Measurements from ENCODE around the gene FASTKD3.
A peak's percentile ranks its signal among the peaks of the same experiment; 100 is the strongest.

FASTKD3 gene

DNA sequence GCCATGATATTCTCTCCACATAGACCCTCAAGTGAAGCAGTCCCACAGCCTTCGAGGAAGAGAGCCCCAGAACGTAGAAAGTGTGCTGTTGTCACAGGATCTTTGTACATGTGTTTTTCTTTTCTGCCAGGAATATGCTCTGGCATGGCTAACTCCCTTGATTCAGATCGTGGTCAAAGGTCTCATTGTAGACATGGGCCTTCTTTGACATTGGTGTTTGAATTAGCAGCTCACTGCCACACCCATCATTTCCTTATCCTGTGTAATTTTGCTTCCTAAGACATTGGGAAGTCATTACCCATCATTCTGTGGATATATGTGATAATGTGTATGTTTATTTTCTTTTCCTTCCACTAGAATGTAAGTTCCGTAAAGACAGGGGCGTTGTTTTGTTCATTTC, 25.6 kb upstream of the FASTKD3 start:
- FAIRE-seq, result no peak
- no peak for TF ChIP-seq POLR2A (IDR thresholded peaks at IDR 0.05; ENCODE audit: low read depth, low read length)
- DNase-seq (ENCODE audit: insufficient read length, low spot score), result no peak

DNA sequence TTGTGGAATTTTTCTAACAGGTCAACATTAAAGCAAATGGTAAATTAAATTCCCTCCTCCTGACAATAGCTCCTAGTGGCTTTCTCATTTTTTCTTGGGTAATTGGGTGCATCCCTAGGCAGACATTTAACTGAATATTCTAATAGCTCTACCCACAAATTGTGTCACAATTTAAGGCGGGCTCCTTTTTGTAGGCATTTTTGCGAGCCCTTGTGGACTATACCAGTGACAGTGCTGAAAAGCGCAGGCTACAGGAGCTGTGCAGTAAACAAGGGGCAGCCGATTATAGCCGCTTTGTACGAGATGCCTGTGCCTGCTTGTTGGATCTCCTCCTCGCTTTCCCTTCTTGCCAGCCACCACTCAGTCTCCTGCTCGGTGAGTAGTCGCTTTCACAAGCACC, 20.1 kb upstream of the FASTKD3 start:
- DNase-seq (ENCODE audit: insufficient read length, low spot score), result no peak
- no peak for TF ChIP-seq POLR2A (IDR thresholded peaks at IDR 0.05; ENCODE audit: low read depth, low read length)
- FAIRE-seq, result no peak

GRCh38 chr5:7886849-7887475, 18.1 kb upstream of the FASTKD3 start:
- TF ChIP-seq POLR2A (IDR thresholded peaks at IDR 0.05; ENCODE audit: low read depth, low read length), result no peak
- DNase-seq (ENCODE audit: insufficient read length, low spot score) (no peak), FAIRE-seq (peak; percentile 60)

- no peak for TF ChIP-seq POLR2A (IDR thresholded peaks at IDR 0.05; ENCODE audit: low read depth, low read length)
- DNase-seq (ENCODE audit: insufficient read length, low spot score) (no peak), FAIRE-seq (no peak)
These were observed 15.8 kb upstream of the FASTKD3 start for GRCh38 chr5:7884491-7885267.

GRCh38 chr5:7882926-7883325, 14.1 kb upstream of the FASTKD3 start:
- DNase-seq (ENCODE audit: insufficient read length, low spot score), result no peak
- TF ChIP-seq POLR2A (IDR thresholded peaks at IDR 0.05; ENCODE audit: low read depth, low read length), result no peak
- no peak for FAIRE-seq

DNA sequence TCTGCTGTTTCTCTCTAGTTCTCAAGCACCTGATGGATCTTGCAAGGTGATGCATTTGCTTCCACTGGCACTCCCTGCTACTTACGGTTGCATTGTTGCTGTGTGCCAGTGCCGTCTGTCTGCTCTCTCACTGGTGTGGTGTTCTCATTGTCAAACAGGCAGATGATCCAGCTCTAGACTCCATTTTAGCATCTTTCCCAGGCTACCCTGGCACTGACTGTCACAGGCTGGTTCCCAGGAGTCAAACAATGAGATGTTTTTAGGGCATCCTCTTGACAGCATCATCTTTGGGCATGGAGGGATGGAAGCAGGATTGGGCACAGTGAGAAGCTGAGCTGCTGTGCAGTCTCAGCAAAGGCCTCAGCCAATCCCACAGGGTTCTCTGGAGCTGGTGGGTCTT, 13.0 kb upstream of the FASTKD3 start:
- no peak for DNase-seq (ENCODE audit: insufficient read length, low spot score)
- FAIRE-seq, result no peak

DNA sequence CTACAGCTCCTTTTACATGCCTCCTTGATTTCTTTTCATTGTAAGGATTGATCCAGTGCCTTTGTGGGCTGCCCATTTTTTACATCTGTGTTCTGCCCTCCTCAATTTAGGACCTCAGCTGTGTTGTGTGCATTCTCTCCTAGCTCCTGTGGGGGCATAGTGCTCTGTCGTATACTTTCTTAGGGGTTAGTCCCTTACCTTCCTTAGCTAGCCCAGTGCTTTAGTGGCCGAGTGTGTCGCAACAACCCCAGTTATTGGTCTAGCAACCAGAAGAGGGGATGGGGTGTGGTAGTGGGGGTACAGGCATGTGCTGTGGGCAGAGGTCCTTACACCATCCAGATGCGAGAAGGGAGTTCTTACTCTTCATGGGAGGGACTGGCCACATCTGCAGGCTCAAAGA, 12.3 kb upstream of the FASTKD3 start:
- TF ChIP-seq POLR2A (IDR thresholded peaks at IDR 0.05; ENCODE audit: low read depth, low read length), result no peak
- DNase-seq (ENCODE audit: insufficient read length, low spot score), result no peak
- FAIRE-seq, result no peak

More for the DNA sequence above, 13.0 kb upstream of the FASTKD3 start:
- no peak for TF ChIP-seq POLR2A (IDR thresholded peaks at IDR 0.05; ENCODE audit: low read depth, low read length)

DNA sequence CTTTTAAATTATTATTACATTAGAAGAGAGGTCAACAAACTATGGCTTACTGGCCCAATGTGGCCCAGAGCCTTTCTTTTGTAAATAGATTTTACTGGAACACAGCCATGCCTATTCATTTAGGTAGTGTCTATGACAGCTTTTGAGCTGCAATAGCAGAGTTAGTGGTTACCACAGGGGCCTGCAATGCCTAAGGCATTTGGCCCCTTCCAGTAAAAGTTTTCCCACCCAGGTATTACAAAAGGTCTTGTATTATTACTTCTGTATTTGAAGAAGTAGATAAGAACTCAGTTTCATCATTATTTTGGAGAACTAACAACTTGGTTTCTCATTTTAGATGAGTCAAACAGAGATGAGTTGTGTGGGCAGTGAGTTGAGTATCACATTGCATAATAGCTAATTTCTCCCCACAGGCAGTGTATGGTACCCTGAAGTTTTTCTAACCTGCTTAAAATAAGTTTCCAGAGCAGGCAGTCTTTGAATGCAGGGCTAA, 9.6 kb upstream of the FASTKD3 start:
- DNase-seq (ENCODE audit: insufficient read length, low spot score) (no peak), FAIRE-seq (no peak)
- TF ChIP-seq POLR2A (IDR thresholded peaks at IDR 0.05; ENCODE audit: low read depth, low read length), result no peak

GRCh38 chr5:7877851-7878250, 9.0 kb upstream of the FASTKD3 start:
- DNase-seq (ENCODE audit: insufficient read length, low spot score) (no peak), FAIRE-seq (no peak)
- no peak for TF ChIP-seq POLR2A (IDR thresholded peaks at IDR 0.05; ENCODE audit: low read depth, low read length)

- DNase-seq (ENCODE audit: insufficient read length, low spot score), result peak; percentile 42
- no peak for TF ChIP-seq POLR2A (IDR thresholded peaks at IDR 0.05; ENCODE audit: low read depth, low read length)
- FAIRE-seq, result peak; percentile 93
These were observed 8.0 kb upstream of the FASTKD3 start for GRCh38 chr5:7876867-7877266.

DNA sequence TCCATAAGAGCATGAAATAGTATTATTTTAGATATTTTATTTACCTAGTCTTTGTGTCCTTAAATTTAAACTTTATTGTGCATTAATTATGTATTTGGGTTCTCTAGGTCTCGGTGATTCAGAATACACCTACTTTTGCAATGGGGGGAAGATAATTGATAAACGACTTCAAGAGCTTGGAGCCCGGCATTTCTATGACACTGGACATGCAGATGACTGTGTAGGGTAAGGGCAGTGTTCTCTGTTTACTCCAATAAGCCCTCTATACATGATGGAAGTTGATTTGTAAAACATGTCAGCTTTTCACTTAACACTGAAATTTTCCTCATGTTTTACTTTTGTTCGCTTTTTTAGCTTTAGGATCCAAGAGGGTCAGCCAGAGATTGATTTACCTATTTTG, 6.3 kb upstream of the FASTKD3 start:
- TF ChIP-seq POLR2A (IDR thresholded peaks at IDR 0.05; ENCODE audit: low read depth, low read length), result no peak
- no peak for DNase-seq (ENCODE audit: insufficient read length, low spot score)

GRCh38 chr5:7874639-7875038, 5.8 kb upstream of the FASTKD3 start:
- DNase-seq (ENCODE audit: insufficient read length, low spot score), result no peak
- TF ChIP-seq POLR2A (IDR thresholded peaks at IDR 0.05; ENCODE audit: low read depth, low read length), result no peak
- FAIRE-seq, result no peak

More for the DNA sequence above, 6.3 kb upstream of the FASTKD3 start:
- no peak for FAIRE-seq

DNA sequence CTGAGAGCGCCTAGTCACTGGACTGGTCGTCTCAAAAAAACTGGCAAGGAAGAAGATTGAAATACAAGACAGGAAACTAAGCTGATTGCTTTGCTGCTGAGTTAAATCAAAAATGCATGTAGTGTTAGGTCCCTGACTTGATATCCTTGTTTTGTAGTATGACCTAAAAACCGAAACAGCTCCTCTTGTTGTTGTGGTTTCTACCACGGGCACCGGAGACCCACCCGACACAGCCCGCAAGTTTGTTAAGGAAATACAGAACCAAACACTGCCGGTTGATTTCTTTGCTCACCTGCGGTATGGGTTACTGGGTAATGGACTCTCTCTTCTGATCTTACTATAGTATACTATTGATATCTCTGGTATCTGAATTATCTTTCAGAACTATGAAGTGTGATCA, 4.4 kb upstream of the FASTKD3 start:
- DNase-seq (ENCODE audit: insufficient read length, low spot score) (no peak), FAIRE-seq (no peak)
- TF ChIP-seq POLR2A (IDR thresholded peaks at IDR 0.05; ENCODE audit: low read depth, low read length), result no peak

GRCh38 chr5:7872517-7873130, 3.8 kb upstream of the FASTKD3 start:
- FAIRE-seq (no peak), DNase-seq (ENCODE audit: insufficient read length, low spot score) (no peak)
- no peak for TF ChIP-seq POLR2A (IDR thresholded peaks at IDR 0.05; ENCODE audit: low read depth, low read length)
